MM.1S (cell line): Measurements from ENCODE around the gene ZSWIM4.

Source experiments
- CTCF ChIP-seq: fragments of 300-600 bp; sonication (generic); IDR thresholded peaks from 2 replicates; pipeline ENCODE4 v1.5.1; 2016; ENCODE audit warnings: antibody characterized with exemption, low read length, mixed read lengths
- EZH2 ChIP-seq: fragments of 300-600 bp; sonication (generic); optimal IDR thresholded peaks from 2 replicates; pipeline ENCODE3; 2017; ENCODE audit warnings: low read depth, mild to moderate bottlenecking, antibody characterized with exemption, low read length, mixed read lengths
- EZH2phosphoT487 ChIP-seq: fragments of 300-600 bp; sonication (generic); IDR thresholded peaks from 2 replicates; pipeline ENCODE4 v1.6.1; 2018; ENCODE audit warnings: antibody characterized with exemption, low read length

GRCh38 chr19:13757805-13758772 lies 37.2 kb upstream of the ZSWIM4 start:
- TF ChIP-seq CTCF: no peak
- no peak for TF ChIP-seq EZH2phosphoT487
- TF ChIP-seq EZH2: no peak
